Retina (tissue), 1 donor: ENCODE measurements around the gene R3HDM2.

ENCODE experiments used
- DNase-seq: peaks from one replicate; pipeline ENCODE4 v3.0.0-alpha.2; 2016

The R3HDM2 gene

GRCh38 chr12:57224973-57225679, 205.7 kb downstream of the R3HDM2 start:
- DNase-seq = peak; percentile 57

DNA sequence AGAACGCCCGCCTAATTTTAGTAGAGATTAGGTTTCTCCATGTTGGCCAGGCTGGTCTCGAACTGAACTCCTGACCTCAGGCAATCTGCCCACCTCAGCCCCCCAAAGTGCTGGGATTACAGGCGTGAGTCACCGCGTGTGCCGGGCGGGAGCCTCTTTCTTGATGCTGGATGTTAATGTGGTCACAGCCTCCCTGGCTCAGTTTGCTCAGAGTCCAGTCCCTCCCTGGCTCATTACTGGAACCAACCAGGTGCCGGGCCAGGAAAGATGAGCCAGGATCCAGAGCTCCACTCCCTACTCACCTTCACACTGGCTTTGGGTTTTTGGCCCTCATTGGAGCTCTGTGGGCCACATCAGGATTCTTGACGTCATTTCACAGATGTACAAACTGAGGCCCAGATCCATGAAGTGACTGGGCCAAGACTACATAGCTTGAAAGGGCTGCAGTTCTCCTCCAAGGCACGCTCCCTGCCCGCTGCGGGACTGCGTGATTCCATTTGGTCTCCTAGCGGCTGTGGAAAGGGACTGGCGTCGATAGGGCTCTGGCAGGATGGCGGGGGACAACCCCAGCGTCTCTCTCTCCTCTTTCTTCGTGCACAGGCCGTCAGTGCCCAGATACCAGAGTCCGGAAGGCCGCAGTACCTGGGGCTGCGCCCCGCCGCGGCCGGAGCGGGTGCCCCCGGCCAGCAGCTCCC, 206.4 kb downstream of the R3HDM2 start:
- DNase-seq = peak; percentile 42

DNA sequence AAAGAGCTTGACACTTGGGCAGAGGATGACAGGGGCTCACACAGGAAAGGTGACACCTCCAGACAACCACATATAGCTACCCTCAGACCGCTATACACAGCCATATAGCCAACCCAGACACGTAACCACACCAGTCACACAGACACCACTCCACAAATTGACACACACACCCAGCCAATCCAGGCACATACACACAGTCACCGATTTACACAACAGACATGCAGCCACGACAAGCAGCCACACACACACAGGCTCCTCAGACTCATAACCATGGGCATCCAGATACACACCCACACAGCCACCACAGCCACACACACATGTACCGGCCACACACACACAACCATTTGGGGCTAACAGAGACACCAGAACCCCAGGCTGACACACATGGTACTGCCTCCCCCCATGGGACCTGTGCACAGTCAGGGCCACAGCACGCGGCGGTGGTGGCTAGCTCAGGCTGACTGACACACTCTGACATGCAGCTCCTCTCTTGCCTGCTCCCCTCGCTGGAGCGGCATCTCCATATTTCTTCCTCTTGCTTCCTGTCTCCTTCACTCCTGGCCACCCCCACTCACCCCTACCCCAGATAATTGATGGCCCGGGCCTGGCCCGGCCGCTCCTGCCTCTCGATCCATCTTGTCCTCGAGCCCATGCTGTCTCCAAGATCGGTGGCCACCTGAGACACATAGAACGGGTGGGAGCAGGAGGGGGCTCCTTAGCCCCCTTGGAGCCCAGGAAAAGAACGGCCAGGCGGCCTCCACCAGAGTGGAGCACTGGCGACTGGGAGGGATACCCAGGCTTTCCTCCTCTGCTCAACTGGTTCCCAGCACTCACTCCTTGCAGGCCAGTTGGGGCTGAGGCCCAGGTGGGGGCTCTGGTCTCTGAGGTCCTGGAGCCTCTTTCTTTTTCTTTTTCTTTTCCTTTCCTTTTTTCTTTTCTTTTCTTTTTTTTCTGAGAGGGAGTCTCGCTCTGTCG, 207.4 kb downstream of the R3HDM2 start:
- peak; percentile 61 for DNase-seq

DNA sequence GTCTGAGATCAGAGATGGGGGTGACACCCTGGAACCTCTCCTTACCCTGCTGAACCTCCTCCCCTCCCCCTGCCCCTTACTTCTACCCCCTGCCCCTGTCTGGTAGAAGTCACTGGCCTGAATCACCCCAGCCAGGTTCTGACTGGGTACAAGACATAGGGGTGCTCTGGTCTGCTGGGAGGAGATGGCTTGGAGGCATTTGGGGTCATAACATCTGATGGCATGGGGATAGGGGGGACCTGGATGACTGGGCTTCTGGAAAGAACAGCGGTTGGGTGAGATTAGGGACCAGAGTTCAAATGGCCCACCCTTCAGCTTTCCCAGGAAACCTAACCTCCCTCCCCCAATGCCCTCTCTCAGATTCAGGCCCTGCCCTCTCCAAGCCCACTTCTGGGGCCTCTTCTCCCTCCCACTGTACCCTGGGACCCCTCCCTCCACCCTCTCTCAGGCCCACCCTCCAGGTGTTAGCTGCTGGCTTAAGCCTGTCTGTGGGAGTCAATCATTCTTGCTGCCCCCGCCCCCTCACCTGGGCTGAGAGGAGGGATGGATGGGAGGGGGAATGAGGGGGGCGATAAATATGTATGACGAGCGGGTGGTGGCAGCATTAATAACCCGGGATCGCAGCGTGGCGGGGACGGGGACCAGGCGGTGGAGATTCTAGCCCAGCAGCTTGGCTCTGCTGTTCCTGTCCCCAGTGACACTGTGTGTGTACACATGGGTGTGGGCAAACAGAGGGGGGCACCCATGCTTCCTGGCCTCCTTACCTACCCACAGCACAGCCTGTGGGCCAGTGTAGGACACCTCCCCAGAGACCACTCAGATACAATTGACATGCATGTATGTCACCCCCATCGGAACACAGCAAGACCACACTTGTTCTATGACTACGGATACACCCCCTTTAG, 208.3 kb downstream of the R3HDM2 start:
- DNase-seq = no peak

GRCh38 chr12:57221169-57221917, 209.5 kb downstream of the R3HDM2 start:
- peak; percentile 17 for DNase-seq

DNA sequence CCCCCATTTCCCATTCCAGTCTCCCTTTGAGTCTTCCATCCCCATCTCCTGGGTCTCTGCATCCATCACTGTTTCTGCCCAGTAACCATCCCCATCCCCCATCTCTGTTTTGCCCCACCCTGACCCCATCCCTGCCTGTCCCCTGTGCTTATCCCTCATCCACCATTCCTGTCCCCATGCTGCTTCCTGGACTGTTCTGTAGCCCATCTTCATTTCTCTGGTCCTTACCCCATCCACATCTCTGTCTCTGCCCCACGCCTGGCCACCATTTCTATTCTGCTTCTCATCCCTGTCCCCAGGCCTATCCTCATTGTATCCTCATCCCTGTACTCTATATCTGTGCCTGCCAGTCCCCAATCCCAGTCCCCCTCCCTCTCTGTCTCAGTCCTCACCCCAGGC, 210.1 kb downstream of the R3HDM2 start:
- no peak for DNase-seq

DNA sequence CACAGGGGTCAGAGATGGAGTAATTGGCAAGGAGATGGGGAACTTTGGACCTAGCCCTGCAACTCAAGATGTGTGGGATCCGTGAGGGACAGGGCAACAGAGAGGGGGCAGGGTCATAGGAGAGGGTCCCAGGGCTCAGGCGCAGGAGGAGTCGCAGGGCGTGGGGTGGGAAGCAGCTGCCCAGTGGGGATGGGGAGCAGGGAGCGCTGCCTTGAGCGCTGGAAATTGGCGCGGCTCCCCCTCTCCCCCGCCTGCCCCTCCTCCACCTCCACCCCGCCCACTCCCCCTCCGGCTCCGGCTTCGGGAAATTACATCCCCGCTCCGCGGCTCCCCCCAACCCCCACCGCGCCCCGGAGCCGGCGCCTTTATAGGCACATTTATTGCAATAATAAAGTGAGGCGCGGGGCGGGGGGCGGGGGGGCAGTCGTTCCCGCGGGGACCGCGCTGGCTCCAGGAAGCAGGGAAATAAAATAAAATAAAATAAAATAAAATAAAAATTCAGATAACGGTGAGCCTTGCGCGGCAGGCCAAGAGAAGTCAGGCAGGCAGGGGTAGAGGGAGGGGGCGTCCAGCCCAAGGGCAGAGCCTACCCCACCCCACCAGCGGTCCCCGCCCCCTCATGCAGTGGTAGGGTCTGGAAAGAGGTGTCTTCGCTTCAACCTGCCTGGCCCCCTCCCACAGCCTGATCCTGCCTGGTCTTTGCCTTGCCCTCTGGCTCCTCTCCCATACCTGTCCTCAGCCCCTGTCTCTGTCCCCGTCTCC, 210.7 kb downstream of the R3HDM2 start:
- peak; percentile 17 for DNase-seq

DNA sequence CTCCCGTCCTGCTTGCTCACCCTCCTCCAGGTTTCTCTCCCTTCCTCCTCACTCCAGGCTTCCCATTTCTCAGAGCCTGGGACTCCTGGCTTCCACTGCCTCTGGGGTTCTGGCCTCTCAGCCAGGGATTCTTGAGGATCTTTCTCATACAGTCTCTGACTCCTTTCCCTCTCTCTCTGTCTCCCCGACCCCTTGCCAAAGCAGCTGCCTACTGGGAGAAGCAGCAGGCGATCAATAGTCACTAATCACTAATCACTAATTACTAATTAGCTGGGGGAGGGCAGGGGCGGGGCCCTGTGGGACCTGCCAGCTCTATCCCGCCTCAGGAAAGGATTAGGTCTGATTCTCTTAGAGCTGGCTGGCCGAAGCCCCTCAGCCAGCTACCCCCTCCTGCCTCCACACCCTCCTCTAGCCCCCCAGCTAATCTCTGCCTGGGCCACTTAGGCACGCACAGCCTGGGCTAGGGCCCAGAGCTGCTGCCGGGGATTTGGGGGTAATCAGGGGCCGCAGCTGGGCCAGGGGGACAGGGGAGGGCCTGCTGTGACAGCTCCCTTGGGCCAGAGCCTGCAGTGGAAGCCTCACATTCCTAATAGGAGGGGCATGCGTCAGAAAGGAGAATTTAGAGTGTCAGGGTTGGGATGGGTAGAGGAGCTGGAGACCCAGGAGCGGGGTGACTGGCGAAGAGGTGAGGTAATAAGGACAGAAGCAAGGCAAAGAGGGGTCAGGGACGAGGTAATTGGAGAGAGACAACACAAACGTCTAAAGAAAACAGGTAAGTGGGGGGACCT, 211.4 kb downstream of the R3HDM2 start:
- DNase-seq = peak; percentile 54

- peak; percentile 43 for DNase-seq
These were observed 212.6 kb downstream of the R3HDM2 start for GRCh38 chr12:57218030-57218853.

GRCh38 chr12:57216921-57217879, 213.6 kb downstream of the R3HDM2 start:
- DNase-seq = peak; percentile 61

GRCh38 chr12:57216014-57216911, 214.6 kb downstream of the R3HDM2 start, which contains the start of gene NXPH4:
Gene NXPH4, plus strand, starts transcription at chr12:57216794. Its CDS starts 176 bp downstream, at chr12:57216970.
- DNase-seq = peak; percentile 43

DNA sequence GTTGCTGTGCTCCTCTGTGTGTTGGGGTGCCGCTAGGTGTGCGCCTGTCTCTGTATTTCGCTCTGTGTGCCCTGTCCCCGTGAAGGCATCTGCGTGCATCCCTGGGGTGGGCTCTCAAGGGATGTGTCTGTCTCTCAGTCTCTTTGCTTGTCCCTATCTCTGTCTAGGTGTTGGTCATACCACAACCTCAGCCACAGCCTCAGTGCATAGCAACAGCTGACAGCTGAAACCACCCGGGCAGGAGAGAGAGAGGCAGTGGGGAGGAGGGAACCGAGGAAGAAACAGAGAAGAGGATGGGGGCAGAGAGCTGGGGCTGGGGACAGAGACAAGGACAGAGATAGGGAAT, 215.2 kb downstream of the R3HDM2 start:
- DNase-seq = peak; percentile 43

DNA sequence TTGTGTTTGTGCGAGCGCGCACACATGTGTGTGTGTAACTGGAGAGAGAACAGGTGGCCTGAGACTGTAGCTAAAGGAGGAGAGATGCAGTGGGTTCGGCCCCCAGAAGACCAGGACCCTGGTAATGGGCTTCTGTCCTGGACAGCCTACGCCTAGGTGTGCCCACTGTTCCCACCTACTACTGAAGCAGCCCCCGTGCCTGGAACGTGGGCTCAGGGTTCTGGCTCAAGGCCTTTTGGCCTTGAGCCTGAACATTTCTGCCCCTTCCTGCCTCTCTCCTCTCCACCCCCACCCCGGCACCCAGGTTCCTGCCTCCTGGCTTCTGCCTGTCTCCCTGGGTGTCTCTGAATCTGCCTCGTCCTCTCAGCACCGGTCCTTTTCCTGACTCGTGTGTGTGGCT, 215.8 kb downstream of the R3HDM2 start:
- DNase-seq = no peak

DNA sequence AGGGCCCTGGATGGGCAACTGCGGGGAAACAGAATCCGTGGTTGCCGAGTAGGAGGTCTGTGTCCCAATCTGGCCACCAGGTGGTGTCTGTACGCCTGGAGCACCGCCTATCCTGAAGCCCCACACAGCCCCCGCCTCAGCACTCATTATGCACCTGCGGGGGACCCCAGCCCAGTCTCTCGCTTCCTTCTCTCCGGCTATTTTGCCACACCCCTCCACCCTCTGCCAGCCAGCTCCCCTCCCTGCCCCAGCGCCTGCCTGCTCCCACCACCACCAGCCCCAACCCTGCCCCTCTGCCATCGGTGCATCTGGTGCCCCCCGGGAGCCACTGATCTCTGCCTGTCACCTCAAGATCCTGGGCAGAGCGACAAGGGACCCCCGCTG, 216.5 kb downstream of the R3HDM2 start:
- DNase-seq = peak; percentile 77

DNA sequence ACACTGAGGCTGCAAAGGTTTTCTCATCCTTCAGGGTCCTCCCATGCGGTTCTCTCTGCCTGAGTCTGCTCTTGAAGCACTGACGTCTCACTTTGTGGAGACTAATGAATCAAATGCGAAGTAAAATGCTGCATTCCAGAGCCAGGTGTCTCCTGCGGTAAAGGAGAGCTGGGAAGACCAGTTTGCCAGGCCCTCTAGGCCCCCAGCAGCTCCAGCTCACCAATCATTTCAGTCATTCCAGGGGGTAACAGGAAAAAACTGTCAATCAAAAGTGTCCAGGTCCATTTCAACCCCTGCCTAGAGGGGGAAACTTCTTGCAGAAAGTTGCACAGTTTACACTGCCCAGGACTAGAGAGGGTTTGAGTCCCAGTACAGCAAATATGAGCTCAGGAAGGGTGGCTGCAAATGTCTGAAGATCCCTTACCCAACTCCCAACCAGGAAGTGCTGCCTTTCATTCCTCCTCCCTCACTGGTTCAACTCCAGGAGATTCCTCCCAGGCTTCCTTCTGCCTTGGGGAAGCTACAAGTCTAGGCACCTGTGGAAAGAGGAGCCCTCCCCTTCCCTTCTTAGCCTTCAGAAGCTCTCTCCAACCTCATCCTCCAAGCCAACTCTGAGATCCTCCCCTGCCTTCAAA, 217.0 kb downstream of the R3HDM2 start:
- DNase-seq = no peak
